HepG2 (cell line): Measurements from ENCODE around the gene LYPLA2. TPM values are rescaled to one million over a fixed set of nuclear protein-coding genes. Genes with fewer than 3 reads are reported as not detected.

Source experiments
- CENPT ChIP-seq: sonication (generic); formaldehyde crosslinking; IDR thresholded peaks from 2 replicates; pipeline ENCODE4 v1.8.0; 2022; ENCODE audit warnings: low read depth, mild to moderate bottlenecking, moderate library complexity, missing genetic modification reagents
- CHCHD3 ChIP-seq: sonication (generic); formaldehyde crosslinking; IDR thresholded peaks from 2 replicates; pipeline ENCODE4 v1.8.0; 2022; ENCODE audit warnings: mild to moderate bottlenecking, missing genetic modification reagents, moderate library complexity
- KAT8 ChIP-seq: IDR thresholded peaks from 2 replicates; pipeline ENCODE4 v1.6.1; 2016; ENCODE audit warnings: missing genetic modification reagents, missing compliant biosample characterization
- KDM6A ChIP-seq: IDR thresholded peaks from 2 replicates; pipeline ENCODE4 v1.6.1; 2016; ENCODE audit warnings: low read depth
- SALL2 ChIP-seq: sonication (generic); formaldehyde crosslinking; IDR thresholded peaks from 2 replicates; pipeline ENCODE4 v1.8.1; 2023; ENCODE audit warnings: mild to moderate bottlenecking, missing genetic modification reagents, inconsistent platforms
- STAG1 ChIP-seq: sonication (generic); formaldehyde crosslinking; IDR thresholded peaks from 2 replicates; pipeline ENCODE4 v1.4.0; 2020; ENCODE audit warnings: missing genetic modification reagents
- STAT5B ChIP-seq: sonication (generic); formaldehyde crosslinking; IDR thresholded peaks from 2 replicates; pipeline ENCODE4 v1.4.0; 2020; ENCODE audit warnings: missing genetic modification reagents
- TEAD3 ChIP-seq: optimal IDR thresholded peaks from 2 replicates; pipeline ENCODE3; 2016; ENCODE audit warnings: borderline replicate concordance
- TGIF2 ChIP-seq: IDR thresholded peaks from 2 replicates; pipeline ENCODE4 v1.6.1; 2016; ENCODE audit warnings: control low read depth, missing compliant biosample characterization
- XRCC5 ChIP-seq: fragments of 200-400 bp; formaldehyde crosslinking; optimal IDR thresholded peaks from 2 replicates; pipeline ENCODE3; 2017; ENCODE audit warnings: mild to moderate bottlenecking, low read length
- ZBTB8A ChIP-seq: sonication (generic); formaldehyde crosslinking; IDR thresholded peaks from 2 replicates; pipeline ENCODE4 v1.4.0; 2020; ENCODE audit warnings: mild to moderate bottlenecking, low read depth, missing genetic modification reagents, borderline replicate concordance
- ZNF121 ChIP-seq: sonication (generic); formaldehyde crosslinking; IDR thresholded peaks from 2 replicates; pipeline ENCODE4 v1.5.0; 2020; ENCODE audit warnings: mild to moderate bottlenecking, missing genetic modification reagents
- ZNF124 ChIP-seq: sonication (generic); formaldehyde crosslinking; IDR thresholded peaks from 2 replicates; pipeline ENCODE4 v1.4.0; 2020; ENCODE audit warnings: missing genetic modification reagents
- ZNF484 ChIP-seq: sonication (generic); formaldehyde crosslinking; IDR thresholded peaks from 2 replicates; pipeline ENCODE4 v1.5.1; 2020; ENCODE audit warnings: mild to moderate bottlenecking, low read depth, missing genetic modification reagents, borderline replicate concordance
- ZNF501 ChIP-seq: sonication (generic); formaldehyde crosslinking; IDR thresholded peaks from 2 replicates; pipeline ENCODE4 v1.5.1; 2020; ENCODE audit warnings: mild to moderate bottlenecking, moderate library complexity, missing genetic modification reagents
- polyA plus RNA-seq, 8 experiments: library from polyadenylated mRNA; depleted of rRNA in 3 of 8; stranded (reverse) in 7 of 8; unstranded in 1 of 8; fragments of >200 nt; fragmentation: Illumina TruSeq in 4 of 8; extraction: Trizol in 4 of 8; gene quantifications; 2 replicates each; pipeline versions ENCODE4 v1.2.1 to v1.2.3, GENCODE V29; 2011 to 2016; ENCODE audit warnings: low read depth in 4 of 8, missing spikeins in 1 of 8, mixed read lengths in 1 of 8; ENCODE audit not compliant: insufficient read depth in 1 of 8
- total RNA-seq, 5 experiments: library from RNA; depleted of rRNA; stranded (reverse); fragments of >200 nt; fragmentation: Illumina TruSeq; extraction: Trizol; gene quantifications; 2 replicates each; pipeline ENCODE4 v1.2.3, GENCODE V29; 2016; ENCODE audit warnings: low read depth in 1 of 5
- TF ChIP-seq, protein P1 (sequence below): sonication (generic); formaldehyde crosslinking; IDR thresholded peaks from 2 replicates; pipeline ENCODE4 v1.5.1; 2020; ENCODE audit warnings: mild to moderate bottlenecking, moderate library complexity, missing genetic modification reagents
- TF ChIP-seq, protein P2 (sequence below): sonication (generic); formaldehyde crosslinking; IDR thresholded peaks from 2 replicates; pipeline ENCODE4 v1.5.0; 2020; ENCODE audit warnings: mild to moderate bottlenecking, missing genetic modification reagents
- TF ChIP-seq, protein P3 (sequence below), 2 experiments: sonication (generic) in 1 of 2; formaldehyde crosslinking in 1 of 2; IDR thresholded peaks; 2 replicates each; pipeline versions ENCODE4 v1.4.0 to v1.6.1; 2018 to 2020; ENCODE audit warnings: missing genetic modification reagents in 2 of 2, borderline replicate concordance in 1 of 2, low read depth in 1 of 2, mild to moderate bottlenecking in 1 of 2, missing biosample characterization in 1 of 2
- TF ChIP-seq, protein P4 (sequence below): sonication (generic); formaldehyde crosslinking; IDR thresholded peaks from 2 replicates; pipeline ENCODE4 v1.5.0; 2020; ENCODE audit warnings: missing genetic modification reagents

LYPLA2 gene
- total and polyA plus RNA-seq, 2 of the 13 experiments (the other 11 are each of a cell fraction or from before 2014, with no cell fraction given): 72.1 to 73.2 TPM

DNA sequence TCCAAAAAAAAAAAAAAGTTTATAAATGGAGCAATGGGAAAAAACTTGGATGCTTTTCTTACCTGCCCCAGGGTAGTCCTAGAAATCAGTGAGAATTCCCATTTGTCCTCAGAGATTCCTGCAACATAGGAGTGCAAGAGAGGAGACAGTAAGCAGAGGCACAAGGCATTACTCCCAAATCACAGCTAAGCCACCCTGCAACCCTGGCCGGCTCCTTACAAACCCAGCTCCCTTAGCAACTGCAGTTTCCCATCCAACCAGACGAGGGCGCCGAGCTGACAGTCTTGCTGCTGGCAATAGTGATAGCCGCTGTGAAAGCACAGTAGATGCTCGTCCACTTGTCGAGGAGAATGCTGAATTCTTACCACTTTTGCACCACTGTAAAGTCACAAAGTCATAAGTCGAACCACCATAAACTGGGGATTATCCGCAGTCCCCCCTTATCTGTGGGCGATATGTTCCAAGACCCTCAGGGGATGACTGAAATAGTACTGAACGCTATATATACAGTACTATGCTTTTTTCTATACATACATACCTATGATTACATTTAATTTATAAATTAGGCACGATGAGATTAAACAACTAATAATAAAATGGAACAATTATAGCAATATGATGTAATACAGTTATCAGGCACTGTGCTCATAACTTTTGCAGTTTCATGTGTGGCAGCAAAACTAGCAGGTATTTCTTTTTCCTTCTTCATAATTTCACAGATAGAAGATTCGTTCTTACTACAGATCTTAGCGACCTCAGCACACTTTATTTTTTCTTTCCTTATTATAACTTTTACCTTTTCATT lies 18.7 kb upstream of the LYPLA2 start (continued):
- TF ChIP-seq ZNF501 (CRISPR knock-in tag) (no peak), TEAD3 (peak; percentile 39), CENPT (CRISPR knock-in tag) (no peak), SALL2 (CRISPR knock-in tag) (peak; percentile 39; the same call in 1 of the 2 replicates), ZNF124 (CRISPR knock-in tag) (no peak), ZNF121 (CRISPR knock-in tag) (0 out of 2 replicates have a peak, but pooled peaks have one; percentile 11), STAG1 (CRISPR knock-in tag) (peak; percentile 87), ZBTB8A (CRISPR knock-in tag) (no peak), STAT5B (CRISPR knock-in tag) (no peak), KDM6A (CRISPR knock-in tag) (no peak), XRCC5 (peak; percentile 59), CHCHD3 (CRISPR knock-in tag) (no peak), TGIF2 (CRISPR knock-in tag) (no peak), ZNF484 (CRISPR knock-in tag) (no peak), KAT8 (CRISPR knock-in tag) (peak; percentile 25; the same call in 1 of the 2 replicates)
- TF ChIP-seq, protein P1, sequence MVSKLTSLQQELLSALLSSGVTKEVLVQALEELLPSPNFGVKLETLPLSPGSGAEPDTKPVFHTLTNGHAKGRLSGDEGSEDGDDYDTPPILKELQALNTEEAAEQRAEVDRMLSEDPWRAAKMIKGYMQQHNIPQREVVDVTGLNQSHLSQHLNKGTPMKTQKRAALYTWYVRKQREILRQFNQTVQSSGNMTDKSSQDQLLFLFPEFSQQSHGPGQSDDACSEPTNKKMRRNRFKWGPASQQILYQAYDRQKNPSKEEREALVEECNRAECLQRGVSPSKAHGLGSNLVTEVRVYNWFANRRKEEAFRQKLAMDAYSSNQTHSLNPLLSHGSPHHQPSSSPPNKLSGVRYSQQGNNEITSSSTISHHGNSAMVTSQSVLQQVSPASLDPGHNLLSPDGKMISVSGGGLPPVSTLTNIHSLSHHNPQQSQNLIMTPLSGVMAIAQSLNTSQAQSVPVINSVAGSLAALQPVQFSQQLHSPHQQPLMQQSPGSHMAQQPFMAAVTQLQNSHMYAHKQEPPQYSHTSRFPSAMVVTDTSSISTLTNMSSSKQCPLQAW: no peak
- TF ChIP-seq, protein P2, sequence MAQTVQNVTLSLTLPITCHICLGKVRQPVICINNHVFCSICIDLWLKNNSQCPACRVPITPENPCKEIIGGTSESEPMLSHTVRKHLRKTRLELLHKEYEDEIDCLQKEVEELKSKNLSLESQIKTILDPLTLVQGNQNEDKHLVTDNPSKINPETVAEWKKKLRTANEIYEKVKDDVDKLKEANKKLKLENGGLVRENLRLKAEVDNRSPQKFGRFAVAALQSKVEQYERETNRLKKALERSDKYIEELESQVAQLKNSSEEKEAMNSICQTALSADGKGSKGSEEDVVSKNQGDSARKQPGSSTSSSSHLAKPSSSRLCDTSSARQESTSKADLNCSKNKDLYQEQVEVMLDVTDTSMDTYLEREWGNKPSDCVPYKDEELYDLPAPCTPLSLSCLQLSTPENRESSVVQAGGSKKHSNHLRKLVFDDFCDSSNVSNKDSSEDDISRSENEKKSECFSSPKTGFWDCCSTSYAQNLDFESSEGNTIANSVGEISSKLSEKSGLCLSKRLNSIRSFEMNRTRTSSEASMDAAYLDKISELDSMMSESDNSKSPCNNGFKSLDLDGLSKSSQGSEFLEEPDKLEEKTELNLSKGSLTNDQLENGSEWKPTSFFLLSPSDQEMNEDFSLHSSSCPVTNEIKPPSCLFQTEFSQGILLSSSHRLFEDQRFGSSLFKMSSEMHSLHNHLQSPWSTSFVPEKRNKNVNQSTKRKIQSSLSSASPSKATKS (CRISPR knock-in tag): 0 out of 2 replicates have a peak, but pooled peaks have one; percentile 41
- TF ChIP-seq, protein P3, sequence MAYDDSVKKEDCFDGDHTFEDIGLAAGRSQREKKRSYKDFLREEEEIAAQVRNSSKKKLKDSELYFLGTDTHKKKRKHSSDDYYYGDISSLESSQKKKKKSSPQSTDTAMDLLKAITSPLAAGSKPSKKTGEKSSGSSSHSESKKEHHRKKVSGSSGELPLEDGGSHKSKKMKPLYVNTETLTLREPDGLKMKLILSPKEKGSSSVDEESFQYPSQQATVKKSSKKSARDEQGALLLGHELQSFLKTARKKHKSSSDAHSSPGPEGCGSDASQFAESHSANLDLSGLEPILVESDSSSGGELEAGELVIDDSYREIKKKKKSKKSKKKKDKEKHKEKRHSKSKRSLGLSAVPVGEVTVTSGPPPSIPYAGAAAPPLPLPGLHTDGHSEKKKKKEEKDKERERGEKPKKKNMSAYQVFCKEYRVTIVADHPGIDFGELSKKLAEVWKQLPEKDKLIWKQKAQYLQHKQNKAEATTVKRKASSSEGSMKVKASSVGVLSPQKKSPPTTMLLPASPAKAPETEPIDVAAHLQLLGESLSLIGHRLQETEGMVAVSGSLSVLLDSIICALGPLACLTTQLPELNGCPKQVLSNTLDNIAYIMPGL (CRISPR knock-in tag; IDR thresholded peaks at IDR 0.05; ENCODE audit: borderline replicate concordance in 1 of 2, low read depth in 1 of 2): peak in 1 of 2 experiments; percentile 48; a peak in 1 of 4 replicates
- TF ChIP-seq, protein P4, sequence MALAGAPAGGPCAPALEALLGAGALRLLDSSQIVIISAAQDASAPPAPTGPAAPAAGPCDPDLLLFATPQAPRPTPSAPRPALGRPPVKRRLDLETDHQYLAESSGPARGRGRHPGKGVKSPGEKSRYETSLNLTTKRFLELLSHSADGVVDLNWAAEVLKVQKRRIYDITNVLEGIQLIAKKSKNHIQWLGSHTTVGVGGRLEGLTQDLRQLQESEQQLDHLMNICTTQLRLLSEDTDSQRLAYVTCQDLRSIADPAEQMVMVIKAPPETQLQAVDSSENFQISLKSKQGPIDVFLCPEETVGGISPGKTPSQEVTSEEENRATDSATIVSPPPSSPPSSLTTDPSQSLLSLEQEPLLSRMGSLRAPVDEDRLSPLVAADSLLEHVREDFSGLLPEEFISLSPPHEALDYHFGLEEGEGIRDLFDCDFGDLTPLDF (CRISPR knock-in tag): no peak
